H1 (cell line): ENCODE measurements around the gene MARK1.
"Not testable (repeated sequence)": the region's sequence is repeated elsewhere in the genome, so short reads cannot be mapped to it uniquely, and the experiment has no call there.

Experiments
- ASH2L ChIP-seq: fragments of 200-600, 300-600 bp; sonication (generic); IDR thresholded peaks from one replicate; pipeline ENCODE4 v1.7.1; 2017; ENCODE audit warnings: low read length
- CEBPB ChIP-seq: IDR thresholded peaks from 2 replicates; pipeline ENCODE4 v1.6.1; 2012; ENCODE audit warnings: low read depth, low read length
- CHD2 ChIP-seq: IDR thresholded peaks from 2 replicates; pipeline ENCODE4 v1.6.1; 2012; ENCODE audit warnings: low read length, improper control_type of control experiment
- POLR2A ChIP-seq, 2 experiments: IDR thresholded peaks; 1 replicate in 1 of 2; 2 replicates in 1 of 2; pipeline ENCODE4 v1.6.1; 2011; ENCODE audit warnings: low read depth in 2 of 2, low read length in 2 of 2, mild to moderate bottlenecking in 2 of 2; ENCODE audit errors: control extremely low read depth in 1 of 2
- RFX5 ChIP-seq: IDR thresholded peaks from 2 replicates; pipeline ENCODE4 v1.6.1; 2011; ENCODE audit warnings: low read depth, low read length, improper control_type of control experiment, borderline replicate concordance
- SRF ChIP-seq: IDR thresholded peaks from 2 replicates; pipeline ENCODE4 v1.6.1; 2011; ENCODE audit warnings: mild to moderate bottlenecking, low read depth, low read length, moderate library complexity
- TF ChIP-seq, protein P1 (sequence below), 3 experiments: IDR thresholded peaks; 1 replicate in 2 of 3; 2 replicates in 1 of 3; pipeline versions ENCODE4 v1.5.1 to v1.6.1; 2011; ENCODE audit warnings: low read length in 3 of 3, mild to moderate bottlenecking in 3 of 3, inconsistent platforms in 2 of 3, low read depth in 1 of 3, moderate library complexity in 1 of 3; ENCODE audit not compliant: insufficient read depth in 1 of 3; ENCODE audit errors: control extremely low read depth in 1 of 3
- TF ChIP-seq, protein P2 (sequence below): IDR thresholded peaks from 2 replicates; pipeline ENCODE4 v1.6.1; 2011; ENCODE audit warnings: low read length, improper control_type of control experiment

DNA sequence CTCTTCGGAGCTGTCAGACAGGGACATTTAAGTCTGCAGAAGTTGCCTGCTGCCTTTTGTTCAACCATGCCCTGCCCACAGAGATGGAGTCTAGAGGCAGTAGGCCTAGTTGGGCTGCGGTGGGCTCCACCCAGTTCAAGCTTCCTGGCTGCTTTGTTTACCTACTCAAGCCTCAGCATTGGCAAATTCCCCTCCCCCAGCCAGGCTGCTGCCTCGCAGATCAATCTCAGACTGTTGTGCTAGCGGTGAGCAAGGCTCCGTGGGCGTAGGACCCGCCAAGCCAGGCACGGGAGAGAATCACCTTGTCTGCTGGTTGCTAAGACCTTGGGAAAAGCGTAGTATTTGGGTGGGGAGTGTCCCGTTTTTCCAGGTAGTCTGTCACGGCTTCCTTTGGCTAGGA lies 83.2 kb downstream of the MARK1 start:
- TF ChIP-seq CEBPB; RFX5; ASH2L; POLR2A (IDR thresholded peaks at IDR 0.05; ENCODE audit: control extremely low read depth in 1 of 2, low read depth in 2 of 2, low read length in 2 of 2); SRF; CHD2: not testable (repeated sequence)
- TF ChIP-seq, protein P1, sequence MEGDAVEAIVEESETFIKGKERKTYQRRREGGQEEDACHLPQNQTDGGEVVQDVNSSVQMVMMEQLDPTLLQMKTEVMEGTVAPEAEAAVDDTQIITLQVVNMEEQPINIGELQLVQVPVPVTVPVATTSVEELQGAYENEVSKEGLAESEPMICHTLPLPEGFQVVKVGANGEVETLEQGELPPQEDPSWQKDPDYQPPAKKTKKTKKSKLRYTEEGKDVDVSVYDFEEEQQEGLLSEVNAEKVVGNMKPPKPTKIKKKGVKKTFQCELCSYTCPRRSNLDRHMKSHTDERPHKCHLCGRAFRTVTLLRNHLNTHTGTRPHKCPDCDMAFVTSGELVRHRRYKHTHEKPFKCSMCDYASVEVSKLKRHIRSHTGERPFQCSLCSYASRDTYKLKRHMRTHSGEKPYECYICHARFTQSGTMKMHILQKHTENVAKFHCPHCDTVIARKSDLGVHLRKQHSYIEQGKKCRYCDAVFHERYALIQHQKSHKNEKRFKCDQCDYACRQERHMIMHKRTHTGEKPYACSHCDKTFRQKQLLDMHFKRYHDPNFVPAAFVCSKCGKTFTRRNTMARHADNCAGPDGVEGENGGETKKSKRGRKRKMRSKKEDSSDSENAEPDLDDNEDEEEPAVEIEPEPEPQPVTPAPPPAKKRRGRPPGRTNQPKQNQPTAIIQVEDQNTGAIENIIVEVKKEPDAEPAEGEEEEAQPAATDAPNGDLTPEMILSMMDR (IDR thresholded peaks at IDR 0.05; ENCODE audit: control extremely low read depth in 1 of 3, insufficient read depth in 1 of 3, low read depth in 1 of 3, low read length in 3 of 3): not testable (repeated sequence)
- TF ChIP-seq, protein P2, sequence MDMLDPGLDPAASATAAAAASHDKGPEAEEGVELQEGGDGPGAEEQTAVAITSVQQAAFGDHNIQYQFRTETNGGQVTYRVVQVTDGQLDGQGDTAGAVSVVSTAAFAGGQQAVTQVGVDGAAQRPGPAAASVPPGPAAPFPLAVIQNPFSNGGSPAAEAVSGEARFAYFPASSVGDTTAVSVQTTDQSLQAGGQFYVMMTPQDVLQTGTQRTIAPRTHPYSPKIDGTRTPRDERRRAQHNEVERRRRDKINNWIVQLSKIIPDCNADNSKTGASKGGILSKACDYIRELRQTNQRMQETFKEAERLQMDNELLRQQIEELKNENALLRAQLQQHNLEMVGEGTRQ: not testable (repeated sequence)
